AG09309 (cell line): Measurements from ENCODE around the gene KIT.

ENCODE experiments used
- DNase-seq: peaks from one replicate; pipeline ENCODE4 v3.0.0-alpha.2; 2010; ENCODE audit warnings: low read depth
- H3K4me3 ChIP-seq: 2 replicates; pipeline ENCODE4 v1.5.1; 2011; ENCODE audit warnings: mild to moderate bottlenecking, low read depth, low read length, moderate library complexity; ENCODE audit not compliant: control insufficient read depth
- CTCF ChIP-seq: IDR thresholded peaks from 2 replicates; pipeline ENCODE4 v1.5.1; 2011; ENCODE audit warnings: mild to moderate bottlenecking, low read depth, low read length, inconsistent platforms; ENCODE audit not compliant: insufficient read depth, control insufficient read depth; ENCODE audit errors: missing control alignments

Gene KIT

GRCh38 chr4:54708339-54709279 lies 50.9 kb downstream of the KIT start:
- no peak for TF ChIP-seq CTCF
- DNase-seq, result no peak
- H3K4me3 ChIP-seq, result no peak overlapping the region

- DNase-seq, result no peak
- no peak for TF ChIP-seq CTCF
- H3K4me3 ChIP-seq, result no peak overlapping the region
Measured at GRCh38 chr4:54709400-54709799, 51.6 kb downstream of the KIT start.

GRCh38 chr4:54712206-54712605 lies 54.4 kb downstream of the KIT start:
- no peak for DNase-seq
- H3K4me3 ChIP-seq, result no peak overlapping the region
- TF ChIP-seq CTCF, result no peak

GRCh38 chr4:54714631-54715030 lies 56.9 kb downstream of the KIT start:
- DNase-seq, result no peak

GRCh38 chr4:54716478-54717065 lies 58.8 kb downstream of the KIT start:
- no peak for TF ChIP-seq CTCF
- DNase-seq, result no peak
- no peak overlapping the region for H3K4me3 ChIP-seq

More at GRCh38 chr4:54714631-54715030, 56.9 kb downstream of the KIT start:
- no peak for TF ChIP-seq CTCF
- no peak overlapping the region for H3K4me3 ChIP-seq

GRCh38 chr4:54717694-54718093 lies 59.9 kb downstream of the KIT start:
- DNase-seq, result no peak
- no peak overlapping the region for H3K4me3 ChIP-seq
- TF ChIP-seq CTCF, result no peak
